HepG2 (cell line): ENCODE measurements around the gene PDE5A. TPM values are rescaled to one million over a fixed set of nuclear protein-coding genes. Genes with fewer than 3 reads are reported as not detected.

Experiments used
- ATAC-seq: fragments of 200-7000 bp; cut with Tn5 transposase; 3 replicates; pipeline ENCODE4 v1.9.1; 2020; ENCODE audit warnings: mild to moderate bottlenecking, moderate library complexity
- BruUV-seq: library from RNA; stranded (reverse); fragments of 400-500 nt; replicated peaks from 2 replicates; lab custom pipeline; 2021; lab: Mats Ljungman, UMichigan
- CTCF ChIA-PET: fragments of 300-600 bp; formaldehyde crosslinking; extraction: SDS; loops from one replicate; lab custom pipeline; 2021; ENCODE audit warnings: low total read pairs, inconsistent platforms, low intra/inter-chr PET ratio; lab: Yijun Ruan, JAX
- POLR2A ChIA-PET: fragments of 350-600 bp; sonication (Branson Sonifier 250); formaldehyde crosslinking; loops from one replicate; lab custom pipeline; 2020; ENCODE audit warnings: antibody characterized with exemption, inconsistent platforms; lab: Yijun Ruan, JAX
- DNase-seq: peaks from one replicate; pipeline ENCODE4 v3.0.0-alpha.2; 2015; ENCODE audit warnings: low spot score
- FAIRE-seq: peaks from 3 replicates; lab custom pipeline; 2011; peaks lifted over from hg19 to GRCh38; lab: Jason Lieb, UNC
- H2AFZ ChIP-seq: one replicate; pipeline ENCODE4 v1.6.1; 2011; ENCODE audit warnings: low read length, inconsistent platforms
- H3K27ac ChIP-seq: fragments of 300-600 bp; 3 replicates; pipeline ENCODE4 v1.8.0; 2011; ENCODE audit warnings: mixed run types, mild to moderate bottlenecking, mixed read lengths, low read length, inconsistent platforms; ENCODE audit not compliant: insufficient read depth; ENCODE audit errors: extremely low read length
- H3K27me3 ChIP-seq, 2 experiments: fragments of 200-600 bp in 1 of 2; 2 replicates in 1 of 2; 3 replicates in 1 of 2; pipeline versions ENCODE4 v1.6.0 to v1.8.0; 2011; ENCODE audit warnings: low read length in 2 of 2, mild to moderate bottlenecking in 2 of 2, moderate library complexity in 2 of 2, inconsistent platforms in 1 of 2; ENCODE audit not compliant: insufficient read depth in 2 of 2, control insufficient read depth in 1 of 2
- H3K36me3 ChIP-seq, 2 experiments: fragments of 200-600 bp in 1 of 2; replicated peaks in 1 of 2; 2 replicates in 1 of 2; 3 replicates in 1 of 2; pipeline versions ENCODE4 v1.5.1 to v1.8.0; 2011; ENCODE audit warnings: low read length in 2 of 2, inconsistent platforms in 1 of 2; ENCODE audit not compliant: insufficient read depth in 2 of 2, control insufficient read depth in 1 of 2
- H3K4me1 ChIP-seq: 2 replicates; pipeline ENCODE4 v1.5.1; 2012; ENCODE audit warnings: low read length, inconsistent platforms; ENCODE audit not compliant: insufficient read depth
- H3K4me2 ChIP-seq: 2 replicates; pipeline ENCODE4 v1.6.0; 2011; ENCODE audit warnings: low read depth, low read length, inconsistent platforms
- H3K4me3 ChIP-seq, 3 experiments: fragments of 200-600 bp in 1 of 3; sonication (generic), shearing (Covaris generic) in 1 of 3; replicated peaks in 1 of 3; 2 replicates each; pipeline ENCODE4 v1.5.1; 2011 to 2016; ENCODE audit warnings: low read length in 3 of 3, inconsistent platforms in 2 of 3, low read depth in 2 of 3, mild to moderate bottlenecking in 2 of 3, control low read depth in 1 of 3, mixed read lengths in 1 of 3; ENCODE audit not compliant: insufficient read depth in 1 of 3
- H3K79me2 ChIP-seq: one replicate; pipeline ENCODE4 v1.6.1; 2011; ENCODE audit warnings: low read length, inconsistent platforms; ENCODE audit not compliant: insufficient read depth
- H3K9ac ChIP-seq: 2 replicates; pipeline ENCODE4 v1.6.0; 2011; ENCODE audit warnings: mild to moderate bottlenecking, low read depth, low read length, inconsistent platforms; ENCODE audit not compliant: insufficient read depth
- H3K9me3 ChIP-seq: 2 replicates; pipeline ENCODE4 v1.5.1; 2012; ENCODE audit warnings: mild to moderate bottlenecking, low read length
- H4K20me1 ChIP-seq: 2 replicates; pipeline ENCODE4 v1.6.0; 2011; ENCODE audit warnings: inconsistent platforms, mild to moderate bottlenecking, low read length, moderate library complexity; ENCODE audit not compliant: insufficient read depth
- FOXA3 ChIP-seq: IDR thresholded peaks from 2 replicates; pipeline ENCODE4 v1.6.1; 2016; ENCODE audit warnings: missing genetic modification reagents, missing compliant biosample characterization
- NR2F1 ChIP-seq, 2 experiments: fragments of 450-650 bp in 1 of 2; formaldehyde crosslinking in 1 of 2; IDR thresholded peaks; 2 replicates each; pipeline versions ENCODE4 v1.5.0 to v1.6.1; 2016 to 2020; ENCODE audit warnings: mild to moderate bottlenecking in 1 of 2, missing compliant biosample characterization in 1 of 2, missing genetic modification reagents in 1 of 2, moderate library complexity in 1 of 2
- ONECUT2 ChIP-seq: sonication (generic); formaldehyde crosslinking; IDR thresholded peaks from 2 replicates; pipeline ENCODE4 v1.4.0; 2020; ENCODE audit warnings: missing genetic modification reagents
- STAG1 ChIP-seq: sonication (generic); formaldehyde crosslinking; IDR thresholded peaks from 2 replicates; pipeline ENCODE4 v1.4.0; 2020; ENCODE audit warnings: missing genetic modification reagents
- ZNF740 ChIP-seq: sonication (generic); formaldehyde crosslinking; IDR thresholded peaks from 2 replicates; pipeline ENCODE4 v1.4.0; 2020; ENCODE audit warnings: missing genetic modification reagents
- WGBS: methylation state at CpG from one replicate; pipeline ENCODE4 v1.1.6; 2017; ENCODE audit warnings: low lambda C conversion rate; 5-methylcytosine and 5-hydroxymethylcytosine counted together
- in situ Hi-C: cut with HindIII; loops from 2 replicates; pipeline ENCODE4 v1.10.0; 2017; ENCODE audit warnings: low pct_unique_long_range_greater_than_20kb; ENCODE audit not compliant: extremely low pct_ligation_motif_present
- intact Hi-C: fragments of 100-400 bp; cut with micrococcal nuclease; formaldehyde crosslinking; loops from one replicate; pipeline ENCODE4 v1.10.0; 2022; ENCODE audit not compliant: unreplicated experiment
- polyA plus RNA-seq, 8 experiments: library from polyadenylated mRNA; depleted of rRNA in 3 of 8; stranded (reverse) in 7 of 8; unstranded in 1 of 8; fragments of >200 nt; fragmentation: Illumina TruSeq in 4 of 8; extraction: Trizol in 4 of 8; gene quantifications; 2 replicates each; pipeline versions ENCODE4 v1.2.1 to v1.2.3, GENCODE V29; 2011 to 2016; ENCODE audit warnings: low read depth in 4 of 8, missing spikeins in 1 of 8, mixed read lengths in 1 of 8; ENCODE audit not compliant: insufficient read depth in 1 of 8
- total RNA-seq, 5 experiments: library from RNA; depleted of rRNA; stranded (reverse); fragments of >200 nt; fragmentation: Illumina TruSeq; extraction: Trizol; gene quantifications; 2 replicates each; pipeline ENCODE4 v1.2.3, GENCODE V29; 2016; ENCODE audit warnings: low read depth in 1 of 5
- TF ChIP-seq, protein P1 (sequence below): sonication (generic); formaldehyde crosslinking; IDR thresholded peaks from 2 replicates; pipeline ENCODE4 v1.4.0; 2020; ENCODE audit warnings: missing genetic modification reagents, mild to moderate bottlenecking, borderline replicate concordance
- TF ChIP-seq, protein P2 (sequence below): sonication (generic); formaldehyde crosslinking; IDR thresholded peaks from 2 replicates; pipeline ENCODE4 v1.5.0; 2020; ENCODE audit warnings: mild to moderate bottlenecking, missing genetic modification reagents, moderate library complexity

The PDE5A gene
- total and polyA plus RNA-seq, 2 of the 13 experiments (the other 11 are each of a cell fraction or from before 2014, with no cell fraction given): 0.22 to 0.44 TPM

DNA sequence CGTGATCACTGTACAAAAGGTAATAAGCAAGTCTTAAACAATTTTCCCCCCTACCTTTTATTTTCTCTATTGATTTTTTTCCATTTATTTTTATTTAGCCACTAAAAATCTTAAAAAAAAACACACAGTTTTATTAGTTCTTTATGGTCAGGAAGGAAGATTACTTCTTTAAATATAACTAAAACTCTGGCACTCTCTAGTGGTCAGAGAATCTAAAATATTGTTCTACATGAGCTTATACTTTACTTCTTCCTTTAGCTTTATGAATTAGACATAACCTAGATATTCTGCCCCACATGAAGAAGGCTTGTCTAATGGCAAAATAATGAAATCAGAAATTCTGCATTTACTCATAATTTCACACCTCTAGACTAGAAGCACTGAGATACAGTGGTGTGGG, 135.2 kb downstream of the PDE5A start:
- 100% methylated on average over 1 of the region's 1 CpG for WGBS

DNA sequence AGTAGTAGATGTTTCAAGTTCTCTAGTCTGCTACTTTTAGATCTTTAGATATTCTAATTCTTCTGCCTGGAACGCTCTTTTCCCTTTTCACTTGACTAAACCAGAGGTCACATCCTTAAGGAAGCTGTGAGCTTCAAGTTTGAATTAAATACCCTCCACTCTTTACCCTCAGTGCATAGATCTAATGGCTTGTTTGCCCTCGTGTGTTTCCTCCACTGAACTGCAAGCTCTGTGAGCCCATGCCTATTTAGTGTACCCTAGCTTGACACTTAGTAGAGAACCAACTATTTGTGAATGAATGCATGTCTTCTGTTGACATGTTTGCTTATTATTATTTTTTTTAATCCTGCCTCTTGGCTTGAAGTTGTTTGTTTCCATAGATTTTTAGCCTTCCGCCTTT, 138.3 kb downstream of the PDE5A start:
- ATAC-seq (peak; percentile 84), DNase-seq (no peak), FAIRE-seq (no peak)
- ChIA-PET CTCF (interaction anchor here (0.8 kb wide), 1 partner anchor 176 kb away, joined by 3 read pairs; no protein-coding TSS in a partner anchor), POLR2A (no interaction called here)
- TF ChIP-seq, protein P1, sequence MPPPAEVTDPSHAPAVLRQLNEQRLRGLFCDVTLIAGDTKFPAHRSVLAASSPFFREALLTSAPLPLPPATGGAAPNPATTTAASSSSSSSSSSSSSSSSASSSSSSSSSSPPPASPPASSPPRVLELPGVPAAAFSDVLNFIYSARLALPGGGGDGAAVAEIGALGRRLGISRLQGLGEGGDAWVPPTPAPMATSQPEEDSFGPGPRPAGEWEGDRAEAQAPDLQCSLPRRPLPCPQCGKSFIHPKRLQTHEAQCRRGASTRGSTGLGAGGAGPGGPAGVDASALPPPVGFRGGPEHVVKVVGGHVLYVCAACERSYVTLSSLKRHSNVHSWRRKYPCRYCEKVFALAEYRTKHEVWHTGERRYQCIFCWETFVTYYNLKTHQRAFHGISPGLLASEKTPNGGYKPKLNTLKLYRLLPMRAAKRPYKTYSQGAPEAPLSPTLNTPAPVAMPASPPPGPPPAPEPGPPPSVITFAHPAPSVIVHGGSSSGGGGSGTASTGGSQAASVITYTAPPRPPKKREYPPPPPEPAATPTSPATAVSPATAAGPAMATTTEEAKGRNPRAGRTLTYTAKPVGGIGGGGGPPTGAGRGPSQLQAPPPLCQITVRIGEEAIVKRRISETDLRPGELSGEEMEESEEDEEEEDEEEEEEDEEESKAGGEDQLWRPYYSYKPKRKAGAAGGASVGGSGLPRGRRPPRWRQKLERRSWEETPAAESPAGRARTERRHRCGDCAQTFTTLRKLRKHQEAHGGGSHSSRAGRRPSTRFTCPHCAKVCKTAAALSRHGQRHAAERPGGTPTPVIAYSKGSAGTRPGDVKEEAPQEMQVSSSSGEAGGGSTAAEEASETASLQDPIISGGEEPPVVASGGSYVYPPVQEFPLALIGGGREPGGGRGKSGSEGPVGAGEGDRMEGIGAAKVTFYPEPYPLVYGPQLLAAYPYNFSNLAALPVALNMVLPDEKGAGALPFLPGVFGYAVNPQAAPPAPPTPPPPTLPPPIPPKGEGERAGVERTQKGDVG (CRISPR knock-in tag): no peak
- TF ChIP-seq, protein P2, sequence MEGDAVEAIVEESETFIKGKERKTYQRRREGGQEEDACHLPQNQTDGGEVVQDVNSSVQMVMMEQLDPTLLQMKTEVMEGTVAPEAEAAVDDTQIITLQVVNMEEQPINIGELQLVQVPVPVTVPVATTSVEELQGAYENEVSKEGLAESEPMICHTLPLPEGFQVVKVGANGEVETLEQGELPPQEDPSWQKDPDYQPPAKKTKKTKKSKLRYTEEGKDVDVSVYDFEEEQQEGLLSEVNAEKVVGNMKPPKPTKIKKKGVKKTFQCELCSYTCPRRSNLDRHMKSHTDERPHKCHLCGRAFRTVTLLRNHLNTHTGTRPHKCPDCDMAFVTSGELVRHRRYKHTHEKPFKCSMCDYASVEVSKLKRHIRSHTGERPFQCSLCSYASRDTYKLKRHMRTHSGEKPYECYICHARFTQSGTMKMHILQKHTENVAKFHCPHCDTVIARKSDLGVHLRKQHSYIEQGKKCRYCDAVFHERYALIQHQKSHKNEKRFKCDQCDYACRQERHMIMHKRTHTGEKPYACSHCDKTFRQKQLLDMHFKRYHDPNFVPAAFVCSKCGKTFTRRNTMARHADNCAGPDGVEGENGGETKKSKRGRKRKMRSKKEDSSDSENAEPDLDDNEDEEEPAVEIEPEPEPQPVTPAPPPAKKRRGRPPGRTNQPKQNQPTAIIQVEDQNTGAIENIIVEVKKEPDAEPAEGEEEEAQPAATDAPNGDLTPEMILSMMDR (CRISPR knock-in tag): peak; percentile 33; the same call in 1 of the 2 replicates
- peak; percentile 31 for TF ChIP-seq STAG1 (CRISPR knock-in tag)
- BruUV-seq: no TSS peak
- no peaks in the 10 kb centered on the region for H3K79me2 ChIP-seq
- H2AFZ ChIP-seq: no peak overlapping the region
- WGBS: 83% methylated on average over 3 of the region's 3 CpGs
- no peaks in the 10 kb centered on the region for H3K4me1 ChIP-seq
- intact Hi-C loops (loop anchor here (5.0 to 10.0 kb wide), 2 partner anchors 134 to 178 kb away; partner anchors contain the start of gene PDE5A), in situ Hi-C loops (loop anchor here (25.0 kb wide), 1 partner anchor 503 kb away; no protein-coding TSS in a partner anchor)
- H3K4me2 ChIP-seq: no peak overlapping the region
- no peaks in the 10 kb centered on the region for H3K27me3 ChIP-seq
- H3K36me3 ChIP-seq: peaks cover 5 to 35% of the 10 kb centered on the region in 2 experiments; a peak in 4 of 5 replicates
- H4K20me1 ChIP-seq: no peaks in the 10 kb centered on the region
- no peaks in the 10 kb centered on the region for H3K9me3 ChIP-seq
- no peak overlapping the region for H3K9ac ChIP-seq
- H3K27ac ChIP-seq: no peak overlapping the region
- H3K4me3 ChIP-seq: no peak overlapping the region

More for the DNA sequence above, 135.2 kb downstream of the PDE5A start:
- ChIA-PET CTCF (no interaction called here), POLR2A (no interaction called here)
- ATAC-seq (no peak), DNase-seq (no peak), FAIRE-seq (no peak)
- H4K20me1 ChIP-seq: no peaks in the 10 kb centered on the region
- H3K4me2 ChIP-seq: no peak overlapping the region
- in situ Hi-C loops: loop anchor here (25.0 kb wide), 1 partner anchor 506 kb away; no protein-coding TSS in a partner anchor
- H3K4me1 ChIP-seq: peaks cover 9% of the 10 kb centered on the region; the same call in 1 of the 2 replicates
- H3K36me3 ChIP-seq: peaks cover 5 to 46% of the 10 kb centered on the region in 2 experiments; a peak in 4 of 5 replicates
- TF ChIP-seq NR2F1 (CRISPR knock-in tag; IDR thresholded peaks at IDR 0.05): no peak
- no peak for TF ChIP-seq FOXA3 (CRISPR knock-in tag)
- no peak for TF ChIP-seq ZNF740
- peak; percentile 23; the same call in 1 of the 2 replicates for TF ChIP-seq STAG1 (CRISPR knock-in tag)
- no peak for TF ChIP-seq ONECUT2 (CRISPR knock-in tag)
- no peak overlapping the region for H3K27ac ChIP-seq
- H2AFZ ChIP-seq: no peak overlapping the region
- intact Hi-C loops: loop anchor here (5.0 to 10.0 kb wide), 2 partner anchors 131 to 181 kb away; partner anchors contain the start of gene PDE5A
- H3K9me3 ChIP-seq: no peaks in the 10 kb centered on the region
- no peaks in the 10 kb centered on the region for H3K79me2 ChIP-seq
- no TSS peak for BruUV-seq
- no peaks in the 10 kb centered on the region for H3K27me3 ChIP-seq
- no peak overlapping the region for H3K9ac ChIP-seq
- no peak overlapping the region for H3K4me3 ChIP-seq
